Endothelial cell (in vitro differentiated cells): ENCODE results near the gene DYNC2I2. TPM values are rescaled to one million over a fixed set of nuclear protein-coding genes. Genes with fewer than 3 reads are reported as not detected.
A peak's percentile ranks its signal among the peaks of the same experiment; 100 is the strongest.

Experiments
- DNase-seq: peaks from one replicate; pipeline ENCODE4 v3.0.0; 2021; ENCODE audit warnings: low spot score
- H3K27ac Mint-ChIP-seq: one replicate; pipeline ENCODE4 v1.8.0; 2021; ENCODE audit warnings: mixed read lengths, inconsistent platforms; ENCODE audit not compliant: unreplicated experiment
- H3K27me3 Mint-ChIP-seq: one replicate; pipeline ENCODE4 v1.8.0; 2021; ENCODE audit warnings: mild to moderate bottlenecking, moderate library complexity, mixed read lengths, inconsistent platforms; ENCODE audit not compliant: unreplicated experiment
- H3K36me3 Mint-ChIP-seq: one replicate; pipeline ENCODE4 v1.8.0; 2021; ENCODE audit warnings: mild to moderate bottlenecking, low read depth, mixed read lengths, inconsistent platforms; ENCODE audit not compliant: unreplicated experiment
- H3K4me1 Mint-ChIP-seq: one replicate; pipeline ENCODE4 v1.8.0; 2021; ENCODE audit warnings: mild to moderate bottlenecking, mixed read lengths, inconsistent platforms; ENCODE audit not compliant: unreplicated experiment
- H3K4me3 Mint-ChIP-seq: one replicate; pipeline ENCODE4 v1.8.0; 2021; ENCODE audit warnings: mild to moderate bottlenecking, mixed read lengths, inconsistent platforms; ENCODE audit not compliant: unreplicated experiment
- H3K9me3 Mint-ChIP-seq: one replicate; pipeline ENCODE4 v1.8.0; 2021; ENCODE audit warnings: mixed read lengths, inconsistent platforms; ENCODE audit not compliant: unreplicated experiment
- total RNA-seq: library from RNA; stranded (reverse); fragmentation: NEBNext Ultra II Directional; extraction: Animal tissue kit (Norgen Biotek cat#: 25700); gene quantifications from one replicate; pipeline ENCODE4 v1.2.1, GENCODE V29; 2021; ENCODE audit not compliant: unreplicated experiment
- TF ChIP-seq, protein P1 (sequence below): fragments of 200-600 bp; sonication (generic); IDR thresholded peaks from one replicate; pipeline ENCODE4 v1.5.0; 2021; ENCODE audit warnings: antibody characterized with exemption; ENCODE audit not compliant: unreplicated experiment

The DYNC2I2 gene
- total RNA-seq, 1 donor from 2014 or later: 35.4 TPM

DNA sequence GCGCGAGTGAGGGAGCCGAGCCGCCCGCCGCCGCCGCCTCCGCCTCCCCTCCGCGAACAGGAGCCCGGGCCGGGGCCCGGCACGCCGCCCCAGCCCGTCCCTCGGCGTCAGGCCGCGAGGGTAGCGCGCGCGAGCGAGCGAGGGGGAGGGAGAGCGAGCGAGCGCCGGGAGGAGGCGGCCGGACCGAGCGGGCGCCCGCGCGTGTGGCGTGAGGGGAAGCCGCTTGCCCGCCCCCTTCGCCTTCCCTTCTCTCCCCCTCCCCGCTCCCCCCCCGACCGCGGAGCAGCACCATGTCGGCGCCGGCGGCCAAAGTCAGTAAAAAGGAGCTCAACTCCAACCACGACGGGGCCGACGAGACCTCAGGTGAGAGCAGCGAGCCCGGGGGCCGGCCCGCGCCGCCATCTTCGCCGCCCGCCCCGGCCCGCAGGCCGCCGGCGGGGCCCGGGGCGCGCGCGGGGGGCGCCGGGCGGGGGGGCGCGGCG, 32.7 kb upstream of the DYNC2I2 start:
- Mint-ChIP-seq H3K9me3 (no peaks in the 10 kb centered on the region), H3K27me3 (peaks cover 9% of the 10 kb centered on the region), H3K4me1 (peaks cover 39% of the 10 kb centered on the region), H3K36me3 (peaks cover 24% of the 10 kb centered on the region), H3K27ac (no peak overlapping the region), H3K4me3 (no peak overlapping the region)
- no peak for DNase-seq
- TF ChIP-seq, protein P1, sequence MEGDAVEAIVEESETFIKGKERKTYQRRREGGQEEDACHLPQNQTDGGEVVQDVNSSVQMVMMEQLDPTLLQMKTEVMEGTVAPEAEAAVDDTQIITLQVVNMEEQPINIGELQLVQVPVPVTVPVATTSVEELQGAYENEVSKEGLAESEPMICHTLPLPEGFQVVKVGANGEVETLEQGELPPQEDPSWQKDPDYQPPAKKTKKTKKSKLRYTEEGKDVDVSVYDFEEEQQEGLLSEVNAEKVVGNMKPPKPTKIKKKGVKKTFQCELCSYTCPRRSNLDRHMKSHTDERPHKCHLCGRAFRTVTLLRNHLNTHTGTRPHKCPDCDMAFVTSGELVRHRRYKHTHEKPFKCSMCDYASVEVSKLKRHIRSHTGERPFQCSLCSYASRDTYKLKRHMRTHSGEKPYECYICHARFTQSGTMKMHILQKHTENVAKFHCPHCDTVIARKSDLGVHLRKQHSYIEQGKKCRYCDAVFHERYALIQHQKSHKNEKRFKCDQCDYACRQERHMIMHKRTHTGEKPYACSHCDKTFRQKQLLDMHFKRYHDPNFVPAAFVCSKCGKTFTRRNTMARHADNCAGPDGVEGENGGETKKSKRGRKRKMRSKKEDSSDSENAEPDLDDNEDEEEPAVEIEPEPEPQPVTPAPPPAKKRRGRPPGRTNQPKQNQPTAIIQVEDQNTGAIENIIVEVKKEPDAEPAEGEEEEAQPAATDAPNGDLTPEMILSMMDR: no peak

DNA sequence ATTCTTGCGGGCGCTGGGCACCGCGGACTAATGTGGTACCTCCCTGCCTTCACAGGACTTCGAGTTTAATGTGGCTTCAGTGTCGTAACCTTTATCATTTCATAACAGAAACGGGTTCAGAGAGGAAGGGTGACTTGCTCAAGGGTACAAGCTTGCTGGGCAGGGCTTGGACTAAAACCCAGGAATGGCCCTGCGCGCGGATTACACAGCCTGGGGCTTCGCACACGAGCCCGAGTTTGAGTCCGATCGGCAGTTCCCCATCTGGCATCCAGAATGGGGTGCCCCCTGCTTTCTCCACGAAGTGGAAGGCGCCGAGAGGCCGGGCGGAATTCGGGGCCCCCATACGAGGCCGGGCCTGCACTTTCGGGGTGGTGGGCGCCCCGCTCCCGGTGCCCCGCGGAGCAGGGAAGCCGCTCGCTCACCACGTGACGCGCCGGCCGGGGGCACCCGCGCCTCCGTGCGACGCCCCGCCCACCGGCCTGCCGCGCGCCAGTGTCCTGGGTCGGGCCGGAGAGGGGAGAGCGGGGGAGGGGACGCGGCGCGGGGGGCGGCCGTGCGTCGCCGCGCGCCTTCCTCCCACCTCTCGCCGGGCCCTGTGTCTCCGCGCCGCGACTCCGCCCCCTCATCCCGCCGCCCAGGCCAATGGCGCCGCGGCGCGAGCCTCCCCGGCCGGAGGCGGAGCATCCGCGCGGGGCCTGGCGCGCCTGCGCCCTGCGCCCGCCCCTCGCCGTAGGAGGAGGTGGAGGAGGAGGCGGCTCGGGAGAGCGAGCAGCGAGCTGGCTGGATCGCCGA, 32.0 kb upstream of the DYNC2I2 start, which contains the start of gene SET:
TSS of gene SET (plus strand) at position 722 of the 792 bp plus-strand sequence. CDS start 361 bp downstream, outside the sequence.
- Mint-ChIP-seq H3K4me3 (peak within 1 kb of the TSS; percentile 94), H3K9me3 (no peaks in the 10 kb centered on the region), H3K36me3 (peaks cover 21% of the 10 kb centered on the region), H3K27ac (peak within 1 kb of the TSS; percentile 92), H3K4me1 (peaks cover 41% of the 10 kb centered on the region), H3K27me3 (peaks cover 9% of the 10 kb centered on the region)
- peak; percentile 96 for DNase-seq
- TF ChIP-seq, protein P1: no peak

DNA sequence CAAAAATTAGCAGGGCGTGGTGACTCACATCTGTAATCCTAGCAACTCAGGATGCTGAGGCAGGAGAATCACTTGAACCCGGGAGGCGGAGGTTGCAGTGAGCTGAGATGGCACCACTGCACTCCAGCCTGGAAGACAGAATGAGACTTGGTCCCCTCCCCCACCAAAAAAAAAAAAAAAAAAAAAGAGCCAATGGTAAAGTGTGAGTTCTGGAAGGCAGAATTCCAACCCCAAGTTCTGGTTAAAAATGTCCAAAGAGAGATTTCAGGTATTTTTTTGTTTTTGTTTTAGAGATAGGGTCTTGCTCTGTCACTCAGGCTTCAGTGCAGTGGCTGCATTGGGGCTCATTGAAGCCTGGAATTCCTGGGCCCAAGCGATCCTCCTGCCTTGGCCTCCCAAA, 30.8 kb upstream of the DYNC2I2 start:
- Mint-ChIP-seq H3K27ac (no peak overlapping the region), H3K4me1 (peaks cover 46% of the 10 kb centered on the region), H3K4me3 (peak overlapping the region; percentile 94), H3K9me3 (no peaks in the 10 kb centered on the region), H3K27me3 (peaks cover 11% of the 10 kb centered on the region), H3K36me3 (peaks cover 18% of the 10 kb centered on the region)
- DNase-seq: no peak
- TF ChIP-seq, protein P1: no peak

DNA sequence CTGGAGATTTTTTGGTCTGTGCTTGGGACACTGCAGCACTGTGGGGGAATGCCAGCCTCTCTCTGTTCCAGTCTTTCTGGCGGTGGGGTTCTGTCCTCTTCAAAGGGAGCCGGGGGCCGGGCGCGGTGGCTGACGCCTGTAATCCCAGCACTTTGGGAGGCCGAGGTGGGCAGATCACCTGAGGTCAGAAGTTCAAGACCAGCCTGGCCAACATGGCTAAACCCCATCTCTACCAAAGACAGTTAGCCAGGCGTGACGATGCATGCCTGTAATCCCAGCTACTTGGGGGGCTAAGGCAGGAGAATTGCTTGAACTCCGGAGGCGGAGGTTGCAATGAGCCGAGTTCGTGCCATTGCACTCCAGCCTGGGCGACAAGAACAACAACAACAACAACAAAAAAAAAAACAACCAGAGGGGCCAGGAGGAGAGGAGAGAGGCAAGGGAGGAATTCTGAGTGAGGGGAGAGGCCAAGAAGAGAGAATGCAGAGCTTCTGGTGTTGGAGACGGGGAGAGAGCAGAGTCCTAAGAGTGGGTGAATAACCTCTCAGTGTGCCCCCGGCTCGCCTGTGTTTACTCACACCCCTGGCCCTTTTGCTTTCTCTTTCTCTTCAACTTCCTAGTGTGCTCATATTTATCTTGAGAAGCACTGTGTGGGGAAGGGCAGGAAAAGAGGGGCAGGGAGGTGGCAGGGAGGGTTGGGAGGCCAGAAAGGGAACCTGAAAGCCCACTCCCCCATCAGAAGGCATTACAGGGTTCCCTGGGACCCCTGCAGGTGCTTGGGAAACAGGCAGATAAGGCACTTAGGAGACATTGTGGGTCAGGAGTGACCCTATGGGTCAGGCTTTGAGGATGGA, 29.2 kb upstream of the DYNC2I2 start:
- H3K9me3 Mint-ChIP-seq: no peaks in the 10 kb centered on the region
- TF ChIP-seq, protein P1: no peak
- H3K36me3 Mint-ChIP-seq: peaks cover 8% of the 10 kb centered on the region
- DNase-seq: no peak
- H3K4me3 Mint-ChIP-seq: no peak overlapping the region
- H3K27ac Mint-ChIP-seq: peak overlapping the region; percentile 68
- H3K27me3 Mint-ChIP-seq: peaks cover 11% of the 10 kb centered on the region
- H3K4me1 Mint-ChIP-seq: peaks cover 37% of the 10 kb centered on the region
